HCT116 (cell line): ENCODE measurements around the gene MYRFL. TPM values are rescaled to one million over a fixed set of nuclear protein-coding genes. Genes with fewer than 3 reads are reported as not detected.

ENCODE experiments used
- ATAC-seq: fragments of 200-7000 bp; cut with Tn5 transposase; 2 replicates; pipeline ENCODE4 v1.9.1; 2020; ENCODE audit warnings: mild to moderate bottlenecking, moderate library complexity
- BruUV-seq: library from RNA; stranded (reverse); fragments of 400-500 nt; replicated peaks from 2 replicates; lab custom pipeline; 2021; lab: Mats Ljungman, UMichigan
- CTCF ChIA-PET: fragments of 300-600 bp; sonication (Branson Sonifier 250); formaldehyde crosslinking; loops from one replicate; lab custom pipeline; 2021; ENCODE audit warnings: antibody characterized with exemption; lab: Charles Lee
- POLR2A ChIA-PET: fragments of 300-600, 350-600 bp; sonication (Branson Sonifier 250); formaldehyde crosslinking; loops from one replicate; lab custom pipeline; 2021; ENCODE audit warnings: antibody characterized with exemption; lab: Charles Lee
- RAD21 ChIA-PET, 2 experiments: fragments of 300-600 bp; sonication (Branson Sonifier 250); formaldehyde crosslinking; loops; one replicate each; lab custom pipeline; 2023; ENCODE audit warnings: low total read pairs in 2 of 2; ENCODE audit not compliant: uncharacterized antibody in 2 of 2, unreplicated experiment in 2 of 2, low non-redundant PET in 1 of 2; lab: Charles Lee
- DNase-seq: peaks from one replicate; pipeline ENCODE4 v3.0.0-alpha.2; 2010; ENCODE audit warnings: low read depth, low spot score
- H2AFZ ChIP-seq: fragments of 200-600 bp; shearing (Covaris generic), sonication (generic); 2 replicates; pipeline ENCODE4 v1.6.1; 2017; ENCODE audit warnings: low read depth, mixed run types, mixed read lengths, antibody characterized with exemption, low read length; ENCODE audit not compliant: poor library complexity, severe bottlenecking
- H3K27ac ChIP-seq: 2 replicates; pipeline ENCODE4 v1.5.1; 2012; ENCODE audit warnings: low read depth, low read length
- H3K27me3 ChIP-seq: fragments of 200-600 bp; sonication (generic); 2 replicates; pipeline ENCODE4 v1.6.1; 2016; ENCODE audit warnings: mixed run types, low read length, mixed read lengths; ENCODE audit not compliant: insufficient read depth
- H3K36me3 ChIP-seq, 2 experiments: fragments of 200-500 bp in 1 of 2; fragments of 200-600 bp in 1 of 2; sonication (Bioruptor generic) in 1 of 2; sonication (generic) in 1 of 2; 2 replicates each; pipeline versions ENCODE4 v1.5.1 to v1.6.1; 2014 to 2016; ENCODE audit warnings: low read length in 2 of 2, inconsistent platforms in 1 of 2, mixed read lengths in 1 of 2, mixed run types in 1 of 2; ENCODE audit not compliant: insufficient read depth in 2 of 2, control insufficient read depth in 1 of 2
- H3K4me1 ChIP-seq, 2 experiments: fragments of 200-600 bp in 1 of 2; sonication (generic) in 1 of 2; 2 replicates each; pipeline versions ENCODE4 v1.5.1 to v1.6.1; 2012 to 2017; ENCODE audit warnings: low read length in 2 of 2, inconsistent platforms in 1 of 2, mild to moderate bottlenecking in 1 of 2, mixed read lengths in 1 of 2, mixed run types in 1 of 2, moderate library complexity in 1 of 2; ENCODE audit not compliant: insufficient read depth in 2 of 2, control insufficient read depth in 1 of 2
- H3K4me2 ChIP-seq: fragments of 200-600 bp; sonication (generic); 2 replicates; pipeline ENCODE4 v1.6.1; 2017; ENCODE audit warnings: mixed run types, low read length, mixed read lengths
- H3K4me3 ChIP-seq, 2 experiments: fragments of 200-600 bp in 1 of 2; sonication (generic) in 1 of 2; replicated peaks in 1 of 2; 2 replicates each; pipeline ENCODE4 v1.5.1; 2011 to 2016; ENCODE audit warnings: low read length in 2 of 2, control low read depth in 1 of 2, low read depth in 1 of 2, mild to moderate bottlenecking in 1 of 2, mixed read lengths in 1 of 2, mixed run types in 1 of 2
- H3K79me2 ChIP-seq: fragments of 200-600 bp; sonication (generic); 2 replicates; pipeline ENCODE4 v1.6.1; 2017; ENCODE audit warnings: mild to moderate bottlenecking, mixed run types, low read length, moderate library complexity, mixed read lengths; ENCODE audit not compliant: insufficient read depth
- H3K9ac ChIP-seq: fragments of 200-600 bp; sonication (generic); 2 replicates; pipeline ENCODE4 v1.6.1; 2016; ENCODE audit warnings: low read length, mixed read lengths
- H3K9me2 ChIP-seq: fragments of 200-600 bp; sonication (generic), shearing (Covaris generic); 2 replicates; pipeline ENCODE4 v1.6.1; 2017; ENCODE audit warnings: mixed run types, mild to moderate bottlenecking, moderate library complexity; ENCODE audit not compliant: insufficient read depth
- H3K9me3 ChIP-seq, 2 experiments: fragments of 200-500 bp in 1 of 2; fragments of 200-600 bp in 1 of 2; sonication (Bioruptor generic) in 1 of 2; sonication (generic) in 1 of 2; 2 replicates each; pipeline ENCODE4 v1.6.1; 2014 to 2017; ENCODE audit warnings: low read length in 2 of 2, mixed read lengths in 2 of 2, inconsistent platforms in 1 of 2, low read depth in 1 of 2, mild to moderate bottlenecking in 1 of 2, mixed run types in 1 of 2, moderate library complexity in 1 of 2; ENCODE audit not compliant: control insufficient read depth in 1 of 2, insufficient read depth in 1 of 2
- H4K20me1 ChIP-seq: fragments of 200-600 bp; sonication (generic), shearing (Covaris generic); 2 replicates; pipeline ENCODE4 v1.6.1; 2017; ENCODE audit warnings: mixed run types, mild to moderate bottlenecking, moderate library complexity; ENCODE audit not compliant: insufficient read depth
- CEBPB ChIP-seq: IDR thresholded peaks from 2 replicates; pipeline ENCODE4 v1.6.1; 2012; ENCODE audit warnings: low read depth
- EZH2 ChIP-seq: fragments of 200-600 bp; sonication (generic); IDR thresholded peaks from 2 replicates; pipeline ENCODE4 v1.6.1; 2017; ENCODE audit warnings: antibody characterized with exemption, mixed run types
- EZH2phosphoT487 ChIP-seq: fragments of 200-600 bp; IDR thresholded peaks from 2 replicates; pipeline ENCODE4 v1.6.1; 2018; ENCODE audit warnings: antibody characterized with exemption, borderline replicate concordance
- FOSL1 ChIP-seq: IDR thresholded peaks from 2 replicates; pipeline ENCODE4 v1.6.1; 2012; ENCODE audit warnings: low read depth
- POLR2AphosphoS5 ChIP-seq: IDR thresholded peaks from 2 replicates; pipeline ENCODE4 v1.6.1; 2011; ENCODE audit warnings: mild to moderate bottlenecking, low read depth, low read length, moderate library complexity
- RAD21 ChIP-seq: IDR thresholded peaks from 2 replicates; pipeline ENCODE4 v1.6.1; 2012; ENCODE audit warnings: low read depth, mild to moderate bottlenecking
- SIN3A ChIP-seq: IDR thresholded peaks from 2 replicates; pipeline ENCODE4 v1.6.1; 2012; ENCODE audit warnings: low read depth
- SP1 ChIP-seq: IDR thresholded peaks from 2 replicates; pipeline ENCODE4 v1.6.1; 2012; ENCODE audit warnings: low read depth
- SRF ChIP-seq: IDR thresholded peaks from 2 replicates; pipeline ENCODE4 v1.6.1; 2012; ENCODE audit warnings: low read depth
- TCF7L2 ChIP-seq: IDR thresholded peaks from 2 replicates; pipeline ENCODE4 v1.7.0; 2011; ENCODE audit warnings: borderline replicate concordance, inconsistent platforms; ENCODE audit not compliant: insufficient read depth, insufficient read length; ENCODE audit errors: extremely low read depth
- YY1 ChIP-seq: IDR thresholded peaks from 2 replicates; pipeline ENCODE4 v1.6.1; 2011; ENCODE audit warnings: low read length, low read depth, moderate library complexity, mild to moderate bottlenecking; ENCODE audit not compliant: insufficient replicate concordance; ENCODE audit errors: extremely low read depth
- ZFX ChIP-seq: fragments of 450-650 bp; IDR thresholded peaks from 2 replicates; pipeline ENCODE4 v1.6.1; 2017
- intact Hi-C: fragments of 100-400 bp; cut with micrococcal nuclease; formaldehyde crosslinking; loops from 2 replicates; pipeline ENCODE4 v1.10.0; 2022
- total RNA-seq: library from RNA; stranded (reverse); gene quantifications from one replicate; pipeline ENCODE4 v1.2.1, GENCODE V29; 2021; ENCODE audit not compliant: unreplicated experiment
- TF ChIP-seq, protein P1 (sequence below): IDR thresholded peaks from 2 replicates; pipeline ENCODE4 v1.6.1; 2012
- TF ChIP-seq, protein P2 (sequence below): IDR thresholded peaks from 2 replicates; pipeline ENCODE4 v1.6.1; 2012
- TF ChIP-seq, protein P3 (sequence below): IDR thresholded peaks from 2 replicates; pipeline ENCODE4 v1.6.1; 2012; ENCODE audit warnings: low read depth
- TF ChIP-seq, protein P4 (sequence below), 3 experiments: fragments of 200-600 bp in 1 of 3; sonication (generic) in 1 of 3; IDR thresholded peaks in 2 of 3; conservative IDR thresholded peaks in 1 of 3; 2 replicates each; pipeline ENCODE4 v1.5.1; 2012 to 2017; ENCODE audit warnings: low read depth in 2 of 3, low read length in 2 of 3, antibody characterized with exemption in 1 of 3, borderline replicate concordance in 1 of 3, control low read depth in 1 of 3, mild to moderate bottlenecking in 1 of 3, mixed read lengths in 1 of 3, mixed run types in 1 of 3, moderate library complexity in 1 of 3; ENCODE audit not compliant: insufficient read depth in 1 of 3

Gene MYRFL
- total RNA-seq, 1 experiment from 2014 or later = 0.30 TPM

DNA sequence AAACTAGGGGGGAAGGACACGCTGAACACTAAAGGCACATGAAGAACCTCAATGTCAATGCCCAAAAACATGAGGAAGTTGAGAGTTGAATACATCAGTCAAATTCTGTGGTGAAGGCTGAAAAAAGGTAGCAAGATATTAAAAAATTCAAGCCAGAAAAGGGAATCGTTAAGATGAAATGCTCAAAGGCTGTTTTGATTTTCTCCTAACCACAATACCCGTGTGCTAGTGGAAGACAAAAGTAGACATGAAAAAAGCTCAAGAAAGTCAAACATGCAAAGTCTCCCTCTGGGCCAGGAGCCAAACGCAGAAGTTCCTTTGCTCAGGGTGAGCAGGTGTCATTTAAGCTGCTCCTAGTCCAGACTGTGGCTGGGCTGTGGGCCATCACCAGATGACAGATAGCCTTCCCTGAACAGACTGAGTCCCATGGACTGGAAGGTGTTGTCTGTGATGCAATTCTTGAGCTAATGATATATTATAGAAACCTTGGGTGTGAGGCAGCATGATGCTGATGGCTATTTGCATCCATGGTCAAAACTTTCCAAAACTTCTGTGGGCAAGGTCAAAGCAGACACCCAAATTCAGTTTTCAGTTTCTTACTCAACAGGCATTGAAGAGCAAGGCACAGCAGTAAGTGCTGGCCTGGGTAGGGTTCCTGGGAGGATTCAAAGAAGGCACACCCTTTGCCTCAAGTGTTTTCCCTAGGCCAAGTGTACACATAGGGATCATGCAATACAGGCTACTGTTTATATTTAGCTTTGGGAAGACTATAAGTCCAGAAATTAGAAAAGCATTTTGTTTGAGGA is 81.6 kb downstream of the MYRFL start:
- Histone ChIP-seq H3K9me2 (no peaks in the 10 kb centered on the region), H3K4me3 (no peak overlapping the region), H3K9ac (no peak overlapping the region), H3K4me2 (no peak overlapping the region), H3K27ac (no peak overlapping the region), H3K27me3 (no peaks in the 10 kb centered on the region), H3K79me2 (no peaks in the 10 kb centered on the region), H3K36me3 (no peaks in the 10 kb centered on the region), H3K4me1 (no peaks in the 10 kb centered on the region), H2AFZ (no peak overlapping the region), H3K9me3 (no peaks in the 10 kb centered on the region), H4K20me1 (no peaks in the 10 kb centered on the region)
- intact Hi-C loops = loop anchor here (10.0 kb wide), 1 partner anchor 458 kb away; the partner anchor contains the start of gene KCNMB4
- CTCF ChIA-PET = no interaction called here
- DNase-seq (no peak), ATAC-seq (no peak)
- POLR2A ChIA-PET = no interaction called here
- RAD21 ChIA-PET = no interaction called here
- TF ChIP-seq TCF7L2 = no peak
- no peak for TF ChIP-seq EZH2
- no peak for TF ChIP-seq YY1
- TF ChIP-seq, protein P1, sequence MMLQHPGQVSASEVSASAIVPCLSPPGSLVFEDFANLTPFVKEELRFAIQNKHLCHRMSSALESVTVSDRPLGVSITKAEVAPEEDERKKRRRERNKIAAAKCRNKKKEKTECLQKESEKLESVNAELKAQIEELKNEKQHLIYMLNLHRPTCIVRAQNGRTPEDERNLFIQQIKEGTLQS = no peak
- no peak for TF ChIP-seq CEBPB
- no peak for TF ChIP-seq SIN3A
- no peak for TF ChIP-seq EZH2phosphoT487
- no peak for TF ChIP-seq POLR2AphosphoS5
- TF ChIP-seq, protein P2, sequence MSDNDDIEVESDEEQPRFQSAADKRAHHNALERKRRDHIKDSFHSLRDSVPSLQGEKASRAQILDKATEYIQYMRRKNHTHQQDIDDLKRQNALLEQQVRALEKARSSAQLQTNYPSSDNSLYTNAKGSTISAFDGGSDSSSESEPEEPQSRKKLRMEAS = no peak
- TF ChIP-seq SRF = no peak
- TF ChIP-seq FOSL1 = no peak
- TF ChIP-seq, protein P3, sequence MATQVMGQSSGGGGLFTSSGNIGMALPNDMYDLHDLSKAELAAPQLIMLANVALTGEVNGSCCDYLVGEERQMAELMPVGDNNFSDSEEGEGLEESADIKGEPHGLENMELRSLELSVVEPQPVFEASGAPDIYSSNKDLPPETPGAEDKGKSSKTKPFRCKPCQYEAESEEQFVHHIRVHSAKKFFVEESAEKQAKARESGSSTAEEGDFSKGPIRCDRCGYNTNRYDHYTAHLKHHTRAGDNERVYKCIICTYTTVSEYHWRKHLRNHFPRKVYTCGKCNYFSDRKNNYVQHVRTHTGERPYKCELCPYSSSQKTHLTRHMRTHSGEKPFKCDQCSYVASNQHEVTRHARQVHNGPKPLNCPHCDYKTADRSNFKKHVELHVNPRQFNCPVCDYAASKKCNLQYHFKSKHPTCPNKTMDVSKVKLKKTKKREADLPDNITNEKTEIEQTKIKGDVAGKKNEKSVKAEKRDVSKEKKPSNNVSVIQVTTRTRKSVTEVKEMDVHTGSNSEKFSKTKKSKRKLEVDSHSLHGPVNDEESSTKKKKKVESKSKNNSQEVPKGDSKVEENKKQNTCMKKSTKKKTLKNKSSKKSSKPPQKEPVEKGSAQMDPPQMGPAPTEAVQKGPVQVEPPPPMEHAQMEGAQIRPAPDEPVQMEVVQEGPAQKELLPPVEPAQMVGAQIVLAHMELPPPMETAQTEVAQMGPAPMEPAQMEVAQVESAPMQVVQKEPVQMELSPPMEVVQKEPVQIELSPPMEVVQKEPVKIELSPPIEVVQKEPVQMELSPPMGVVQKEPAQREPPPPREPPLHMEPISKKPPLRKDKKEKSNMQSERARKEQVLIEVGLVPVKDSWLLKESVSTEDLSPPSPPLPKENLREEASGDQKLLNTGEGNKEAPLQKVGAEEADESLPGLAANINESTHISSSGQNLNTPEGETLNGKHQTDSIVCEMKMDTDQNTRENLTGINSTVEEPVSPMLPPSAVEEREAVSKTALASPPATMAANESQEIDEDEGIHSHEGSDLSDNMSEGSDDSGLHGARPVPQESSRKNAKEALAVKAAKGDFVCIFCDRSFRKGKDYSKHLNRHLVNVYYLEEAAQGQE = no peak
- TF ChIP-seq ZFX = no peak
- TF ChIP-seq, protein P4, sequence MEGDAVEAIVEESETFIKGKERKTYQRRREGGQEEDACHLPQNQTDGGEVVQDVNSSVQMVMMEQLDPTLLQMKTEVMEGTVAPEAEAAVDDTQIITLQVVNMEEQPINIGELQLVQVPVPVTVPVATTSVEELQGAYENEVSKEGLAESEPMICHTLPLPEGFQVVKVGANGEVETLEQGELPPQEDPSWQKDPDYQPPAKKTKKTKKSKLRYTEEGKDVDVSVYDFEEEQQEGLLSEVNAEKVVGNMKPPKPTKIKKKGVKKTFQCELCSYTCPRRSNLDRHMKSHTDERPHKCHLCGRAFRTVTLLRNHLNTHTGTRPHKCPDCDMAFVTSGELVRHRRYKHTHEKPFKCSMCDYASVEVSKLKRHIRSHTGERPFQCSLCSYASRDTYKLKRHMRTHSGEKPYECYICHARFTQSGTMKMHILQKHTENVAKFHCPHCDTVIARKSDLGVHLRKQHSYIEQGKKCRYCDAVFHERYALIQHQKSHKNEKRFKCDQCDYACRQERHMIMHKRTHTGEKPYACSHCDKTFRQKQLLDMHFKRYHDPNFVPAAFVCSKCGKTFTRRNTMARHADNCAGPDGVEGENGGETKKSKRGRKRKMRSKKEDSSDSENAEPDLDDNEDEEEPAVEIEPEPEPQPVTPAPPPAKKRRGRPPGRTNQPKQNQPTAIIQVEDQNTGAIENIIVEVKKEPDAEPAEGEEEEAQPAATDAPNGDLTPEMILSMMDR (IDR thresholded peaks at IDR 0.05 in 2 of 3, conservative IDR thresholded peaks at IDR 0.05 in 1 of 3; ENCODE audit: borderline replicate concordance in 1 of 3, insufficient read depth in 1 of 3, low read depth in 2 of 3, low read length in 2 of 3) = no peak
- TF ChIP-seq SP1 = no peak
- no peak for TF ChIP-seq RAD21
- BruUV-seq = no TSS peak
